NCI-H2227 (cell line): ENCODE data around the gene PIN1.

Experiments used
- DNase-seq: peaks from one replicate; lab custom pipeline; 2025; ENCODE audit not compliant: unreplicated experiment; lab: John Stamatoyannopoulos, UW

PIN1 gene

DNA sequence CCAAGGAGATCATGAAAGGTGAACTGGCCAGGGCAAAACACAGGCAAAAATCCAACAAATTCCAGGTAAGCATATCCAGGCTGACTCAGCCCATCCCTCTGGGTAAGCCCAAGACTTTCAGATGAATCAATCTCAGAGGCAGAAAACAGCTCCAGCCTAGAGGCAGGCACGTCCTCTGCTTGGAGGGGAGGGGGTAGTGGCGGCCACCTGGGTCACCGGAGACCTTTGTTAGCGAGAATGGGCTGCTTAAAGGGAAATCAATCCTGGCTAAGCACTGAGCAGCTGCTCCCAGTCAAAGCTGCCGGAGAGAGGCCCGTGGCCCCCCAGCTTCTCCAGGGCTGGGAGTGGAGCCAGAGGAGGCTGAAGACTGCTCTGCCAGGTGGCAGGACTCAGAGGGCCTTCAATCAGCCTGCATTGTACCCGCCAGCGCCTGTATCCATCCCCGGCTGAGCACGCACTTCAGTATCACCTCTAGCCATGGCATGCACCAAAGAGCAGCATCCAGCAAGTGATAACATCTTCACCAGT is 48.2 kb downstream of the PIN1 start:
- DNase-seq: peak; percentile 75

DNA sequence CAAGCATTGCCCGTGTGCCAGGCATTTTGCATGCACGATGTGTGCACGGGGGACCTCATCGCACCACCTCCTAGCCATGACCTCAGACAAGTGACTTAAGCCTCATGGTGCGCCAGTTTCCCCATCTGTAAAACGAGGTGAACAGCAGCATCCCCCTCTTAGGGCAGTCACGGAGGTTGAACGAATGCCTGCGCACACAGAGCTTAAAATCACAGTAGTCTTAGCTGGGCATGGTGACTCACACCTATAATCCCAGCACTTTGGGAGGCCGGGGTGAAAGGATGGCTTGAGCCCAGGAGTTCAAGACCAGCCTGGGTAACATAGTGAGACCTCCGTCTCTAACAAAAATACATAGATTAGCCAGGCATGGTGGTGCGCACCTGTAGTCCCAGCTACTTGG is 48.6 kb downstream of the PIN1 start:
- no peak for DNase-seq

GRCh38 chr19:9885077-9885552 is 50.0 kb downstream of the PIN1 start:
- DNase-seq: no peak

GRCh38 chr19:9891609-9892373 is 56.7 kb downstream of the PIN1 start:
- DNase-seq: no peak
